Measurements from ENCODE around the gene NEUROG1.

GRCh38 chr5:135508496-135509005, 27.2 kb downstream of the NEUROG1 start:
- TF ChIP-seq POLR2AphosphoS5 (IDR thresholded peaks at IDR 0.05; ENCODE audit: low read length) (no peak), LARP7 (IDR thresholded peaks at IDR 0.05) (no peak)
- TF ChIP-seq, protein P1, sequence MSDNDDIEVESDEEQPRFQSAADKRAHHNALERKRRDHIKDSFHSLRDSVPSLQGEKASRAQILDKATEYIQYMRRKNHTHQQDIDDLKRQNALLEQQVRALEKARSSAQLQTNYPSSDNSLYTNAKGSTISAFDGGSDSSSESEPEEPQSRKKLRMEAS (IDR thresholded peaks at IDR 0.05; ENCODE audit: low read depth, low read length): no peak

Measured in GM12878 (cell line).